Stomach (tissue), 4 donors: ENCODE results near the gene CYP2J2.

Experiments
- CTCF ChIP-seq, 7 experiments: fragments of 450-650 bp in 4 of 7; fragments of 200-600 bp in 3 of 7; sonication (generic) in 3 of 7; IDR thresholded peaks; one replicate each; pipeline ENCODE4 v1.5.1; 2016 to 2019; ENCODE audit warnings: antibody characterized with exemption in 7 of 7, control low read depth in 2 of 7, mild to moderate bottlenecking in 1 of 7
- POLR2A ChIP-seq, 4 donors: fragments of 450-650 bp; IDR thresholded peaks; one replicate each; pipeline ENCODE4 v1.6.1; 2016; ENCODE audit warnings: antibody characterized with exemption in 4 of 4, control low read depth in 2 of 4, mild to moderate bottlenecking in 1 of 4, moderate library complexity in 1 of 4
- POLR2AphosphoS5 ChIP-seq, 3 donors: sonication (generic); formaldehyde crosslinking; IDR thresholded peaks; one replicate each; pipeline ENCODE4 v1.6.1; 2016; ENCODE audit warnings: antibody characterized with exemption in 3 of 3

- TF ChIP-seq CTCF (IDR thresholded peaks at IDR 0.05) (no peak), POLR2AphosphoS5 (IDR thresholded peaks at IDR 0.05) (no peak), POLR2A (IDR thresholded peaks at IDR 0.05) (no peak)
These were observed 41.3 kb downstream of the CYP2J2 start for GRCh38 chr1:59885160-59885832.
